IMR-90 (cell line): ENCODE measurements around the gene ARPC1A. TPM values are rescaled to one million over a fixed set of nuclear protein-coding genes. Genes with fewer than 3 reads are reported as not detected.

ENCODE experiments used
- ATAC-seq: fragments of 200-7000 bp; cut with Tn5 transposase; 2 replicates; pipeline ENCODE4 v1.9.1; 2020; ENCODE audit warnings: low read depth, mild to moderate bottlenecking, moderate library complexity
- BruUV-seq: library from RNA; stranded (reverse); fragments of 400-500 nt; replicated peaks from 2 replicates; lab custom pipeline; 2021; lab: Mats Ljungman, UMichigan
- CTCF ChIA-PET: fragments of 300-600 bp; formaldehyde crosslinking; extraction: SDS; loops from one replicate; lab custom pipeline; 2021; ENCODE audit warnings: antibody characterized with exemption; lab: Yijun Ruan, JAX
- POLR2A ChIA-PET: fragments of 300-600 bp; sonication (Branson Sonifier 250); formaldehyde crosslinking; loops from one replicate; lab custom pipeline; 2022; ENCODE audit warnings: antibody characterized with exemption; ENCODE audit not compliant: unreplicated experiment; lab: Charles Lee
- DNase-seq: peaks from one replicate; pipeline ENCODE4 v3.0.0; 2013
- H2AFZ ChIP-seq: replicated peaks from 2 replicates; pipeline ENCODE3; 2013; ENCODE audit warnings: low read length, mild to moderate bottlenecking; ENCODE audit not compliant: poor library complexity
- H2AK5ac ChIP-seq: 2 replicates; pipeline ENCODE4 v1.6.1; 2013; ENCODE audit warnings: low read depth, low read length, inconsistent platforms
- H2AK9ac ChIP-seq: replicated peaks from 2 replicates; pipeline ENCODE3; 2013; ENCODE audit warnings: mild to moderate bottlenecking, low read depth, low read length, moderate library complexity; ENCODE audit not compliant: poor library complexity
- H2BK120ac ChIP-seq: 2 replicates; pipeline ENCODE4 v1.6.1; 2013; ENCODE audit warnings: low read depth, low read length, inconsistent platforms
- H2BK15ac ChIP-seq: 3 replicates; pipeline ENCODE4 v1.6.1; 2013; ENCODE audit warnings: low read depth, low read length, inconsistent platforms
- H2BK20ac ChIP-seq: 2 replicates; pipeline ENCODE4 v1.6.1; 2013; ENCODE audit warnings: low read depth, mild to moderate bottlenecking, inconsistent platforms, low read length, moderate library complexity
- H2BK5ac ChIP-seq: 2 replicates; pipeline ENCODE4 v1.6.1; 2013; ENCODE audit warnings: mild to moderate bottlenecking, low read depth, low read length, inconsistent platforms; ENCODE audit not compliant: poor library complexity, severe bottlenecking
- H3K14ac ChIP-seq: replicated peaks from 2 replicates; pipeline ENCODE4 v1.6.1; 2013; ENCODE audit warnings: low read depth, low read length, inconsistent platforms
- H3K18ac ChIP-seq: 2 replicates; pipeline ENCODE4 v1.6.1; 2013; ENCODE audit warnings: low read depth, low read length, control low read depth
- H3K23ac ChIP-seq: 2 replicates; pipeline ENCODE4 v1.6.1; 2013; ENCODE audit warnings: low read depth, low read length, inconsistent platforms
- H3K27ac ChIP-seq: 2 replicates; pipeline ENCODE4 v1.5.1; 2013; ENCODE audit warnings: mild to moderate bottlenecking, control low read depth, low read length; ENCODE audit not compliant: insufficient read depth
- H3K27me3 ChIP-seq: 2 replicates; pipeline ENCODE4 v1.6.1; 2013; ENCODE audit warnings: low read length; ENCODE audit not compliant: control insufficient read depth, insufficient read depth
- H3K36me3 ChIP-seq: 2 replicates; pipeline ENCODE4 v1.6.1; 2013; ENCODE audit warnings: low read length, mixed read lengths; ENCODE audit not compliant: control insufficient read depth, insufficient read depth
- H3K4ac ChIP-seq: 2 replicates; pipeline ENCODE4 v1.6.1; 2013; ENCODE audit warnings: low read depth, low read length, inconsistent platforms
- H3K4me1 ChIP-seq: 2 replicates; pipeline ENCODE4 v1.6.1; 2013; ENCODE audit warnings: low read length, mixed read lengths; ENCODE audit not compliant: control insufficient read depth, insufficient read depth
- H3K4me2 ChIP-seq: 2 replicates; pipeline ENCODE4 v1.6.1; 2013; ENCODE audit warnings: low read depth, mild to moderate bottlenecking, control low read depth, low read length, moderate library complexity
- H3K4me3 ChIP-seq: 2 replicates; pipeline ENCODE4 v1.5.1; 2013; ENCODE audit warnings: low read depth, mild to moderate bottlenecking, control low read depth, low read length, moderate library complexity; ENCODE audit not compliant: insufficient read depth
- H3K56ac ChIP-seq: 2 replicates; pipeline ENCODE4 v1.6.1; 2013; ENCODE audit warnings: low read length, inconsistent platforms; ENCODE audit not compliant: insufficient read depth; ENCODE audit errors: extremely low read depth
- H3K79me1 ChIP-seq, 2 experiments: 2 replicates each; pipeline ENCODE4 v1.6.1; 2013; ENCODE audit warnings: low read length in 2 of 2, inconsistent platforms in 1 of 2, low read depth in 1 of 2
- H3K9ac ChIP-seq: 2 replicates; pipeline ENCODE4 v1.6.1; 2013; ENCODE audit warnings: low read depth, low read length, control low read depth
- H3K9me1 ChIP-seq: 2 replicates; pipeline ENCODE4 v1.6.1; 2013; ENCODE audit warnings: low read length, inconsistent platforms; ENCODE audit not compliant: insufficient read depth
- H3K9me3 ChIP-seq: 2 replicates; pipeline ENCODE4 v1.6.1; 2013; ENCODE audit warnings: low read length; ENCODE audit not compliant: control insufficient read depth, insufficient read depth
- H4K20me1 ChIP-seq: 2 replicates; pipeline ENCODE4 v1.6.1; 2013; ENCODE audit warnings: low read length, inconsistent platforms; ENCODE audit not compliant: insufficient read depth
- H4K5ac ChIP-seq: 2 replicates; pipeline ENCODE4 v1.6.1; 2013; ENCODE audit warnings: mild to moderate bottlenecking, low read depth, low read length, control low read depth
- H4K8ac ChIP-seq, 2 experiments: 2 replicates each; pipeline ENCODE4 v1.6.1; 2013; ENCODE audit warnings: low read depth in 2 of 2, low read length in 2 of 2, control low read depth in 1 of 2, inconsistent platforms in 1 of 2
- H4K91ac ChIP-seq: 2 replicates; pipeline ENCODE4 v1.6.1; 2013; ENCODE audit warnings: low read depth, low read length, inconsistent platforms; ENCODE audit not compliant: insufficient read depth
- CHD1 ChIP-seq: IDR thresholded peaks from 2 replicates; pipeline ENCODE4 v1.6.1; 2012; ENCODE audit warnings: low read depth, low read length, improper control_type of control experiment
- MXI1 ChIP-seq: IDR thresholded peaks from 2 replicates; pipeline ENCODE4 v1.6.1; 2012; ENCODE audit warnings: low read depth, mild to moderate bottlenecking, low read length, moderate library complexity, borderline replicate concordance
- POLR2A ChIP-seq: IDR thresholded peaks from 2 replicates; pipeline ENCODE4 v1.6.1; 2012; ENCODE audit warnings: mild to moderate bottlenecking, low read depth, low read length
- RCOR1 ChIP-seq: IDR thresholded peaks from 2 replicates; pipeline ENCODE4 v1.6.1; 2012; ENCODE audit warnings: mild to moderate bottlenecking, low read length, improper control_type of control experiment; ENCODE audit not compliant: insufficient replicate concordance
- SMC3 ChIP-seq: fragments of 150-350 bp; IDR thresholded peaks from 2 replicates; pipeline ENCODE4 v1.6.1; 2016; ENCODE audit warnings: low read depth, mild to moderate bottlenecking, antibody characterized with exemption, low read length, moderate library complexity
- WGBS, 2 experiments: methylation state at CpG; one replicate each; pipeline versions ENCODE4 v1.1.5 to v1.1.7; 2013; ENCODE audit warnings: missing lambda C conversion rate in 2 of 2; ENCODE audit not compliant: insufficient read length in 1 of 2; ENCODE audit errors: extremely low coverage in 2 of 2; 5-methylcytosine and 5-hydroxymethylcytosine counted together
- dilution Hi-C: fragments of 300-500 bp; cut with HindIII; formaldehyde crosslinking; loops from one replicate; pipeline ENCODE4 v1.14.3; 2018; ENCODE audit warnings: low sequenced_read_pairs; ENCODE audit not compliant: unreplicated experiment
- in situ Hi-C: fragments of 300-500 bp; cut with MboI; formaldehyde crosslinking; loops from 3 replicates; pipeline ENCODE4 v1.14.3; 2019; ENCODE audit warnings: low sequenced_read_pairs, inconsistent platforms, mixed read lengths
- intact Hi-C: fragments of 100-400 bp; cut with micrococcal nuclease; formaldehyde crosslinking; loops from 2 replicates; pipeline ENCODE4 v1.10.0; 2022
- polyA plus RNA-seq, 3 experiments: library from polyadenylated mRNA; depleted of rRNA; stranded (reverse); fragments of >200 nt; gene quantifications; 2 replicates each; pipeline ENCODE4 v1.2.3, GENCODE V29; 2012; ENCODE audit warnings: low replicate concordance in 1 of 3
- total RNA-seq: library from RNA; depleted of rRNA; stranded (reverse); fragments of >200 nt; gene quantifications from 2 replicates; pipeline ENCODE4 v1.2.3, GENCODE V29; 2012

The ARPC1A gene
- total and polyA plus RNA-seq, 2 of the 4 experiments (the other 2 are of a cell fraction): 253 to 327 TPM

- CTCF ChIA-PET: interaction anchor here (1.0 kb wide), 1 partner anchor 37 kb away, joined by 4 read pairs; no protein-coding TSS in a partner anchor
- no peak overlapping the region for H2AFZ ChIP-seq
- intact Hi-C loops: no loop called here
- POLR2A ChIA-PET: no interaction called here
- H3K27ac ChIP-seq: no peak overlapping the region
- peak overlapping the region; percentile 84 to 100; a peak in 2 of 4 replicates for H4K8ac ChIP-seq
- H2BK20ac ChIP-seq: no peak overlapping the region
- no peak overlapping the region for H2BK5ac ChIP-seq
- H3K4ac ChIP-seq: no peak overlapping the region
- dilution Hi-C loops: no loop called here
- H3K9ac ChIP-seq: no peak overlapping the region
- no peak overlapping the region for H2AK9ac ChIP-seq
- no peaks in the 10 kb centered on the region for H3K9me3 ChIP-seq
- H3K14ac ChIP-seq: no peak overlapping the region
- H2BK120ac ChIP-seq: no peak overlapping the region
- H3K79me1 ChIP-seq: peaks cover 9 to 28% of the 10 kb centered on the region in 2 experiments; a peak in 3 of 4 replicates
- no peak overlapping the region for H3K18ac ChIP-seq
- 0 out of 2 replicates have a peak, but pooled peaks cover 3% of the 10 kb centered on the region for H3K9me1 ChIP-seq
- H3K4me2 ChIP-seq: peak overlapping the region; percentile 77; the same call in 1 of the 2 replicates
- peak overlapping the region; percentile 53; the same call in 1 of the 2 replicates for H2AK5ac ChIP-seq
- no peaks in the 10 kb centered on the region for H3K36me3 ChIP-seq
- H2BK15ac ChIP-seq: no peak overlapping the region
- peaks cover 15% of the 10 kb centered on the region; the same call in 1 of the 2 replicates for H4K20me1 ChIP-seq
- DNase-seq (no peak), ATAC-seq (no peak)
- H3K4me3 ChIP-seq: no peak overlapping the region
- H3K23ac ChIP-seq: no peak overlapping the region
- no peak overlapping the region for H4K91ac ChIP-seq
- no peaks in the 10 kb centered on the region for H3K27me3 ChIP-seq
- BruUV-seq: no TSS peak
- 0 out of 2 replicates have a peak, but pooled peaks cover 2% of the 10 kb centered on the region for H3K4me1 ChIP-seq
- no peak overlapping the region for H4K5ac ChIP-seq
- TF ChIP-seq MXI1 (no peak), POLR2A (no peak), CHD1 (no peak), SMC3 (no peak), RCOR1 (no peak)
- H3K56ac ChIP-seq: no peak overlapping the region
- 100% methylated on average over 3 of the region's 14 CpGs; no CpG with 5 or more reads in 1 of the 2 experiments for WGBS, 2 experiments
- in situ Hi-C loops: no loop called here
Measured at GRCh38 chr7:99324559-99324958, 1.1 kb upstream of the ARPC1A start.
